Esophagus squamous epithelium (tissue), 5 donors: ENCODE data around the gene SERHL2. TPM values are rescaled to one million over a fixed set of nuclear protein-coding genes. Genes with fewer than 3 reads are reported as not detected.
A peak's percentile ranks its signal among the peaks of the same experiment; 100 is the strongest.

Experiments
- DNase-seq: peaks from one replicate; lab custom pipeline; 2025; lab: John Stamatoyannopoulos, UW
- H3K27ac ChIP-seq, 4 donors: fragments of 200-600 bp; sonication (generic); one replicate each; pipeline ENCODE4 v1.5.1; 2016 to 2019; ENCODE audit warnings: mild to moderate bottlenecking in 1 of 4
- H3K27me3 ChIP-seq, 4 donors: fragments of 200-600 bp; sonication (generic); 1 replicate in 3 of 4; 2 replicates in 1 of 4; pipeline versions ENCODE4 v1.5.1 to v1.6.0; 2017 to 2021; ENCODE audit warnings: antibody characterized with exemption in 1 of 4
- H3K36me3 ChIP-seq, 3 donors: fragments of 200-600 bp; sonication (generic); one replicate each; pipeline ENCODE4 v1.5.1; 2016 to 2019
- H3K4me1 ChIP-seq, 3 donors: fragments of 200-600 bp; sonication (generic); one replicate each; pipeline ENCODE4 v1.5.1; 2017 to 2019
- H3K4me3 ChIP-seq, 4 donors: fragments of 200-600 bp; sonication (generic); 1 replicate in 3 of 4; 2 replicates in 1 of 4; pipeline ENCODE4 v1.5.1; 2016 to 2019; ENCODE audit warnings: mild to moderate bottlenecking in 2 of 4, moderate library complexity in 1 of 4
- H3K9me3 ChIP-seq, 3 donors: fragments of 200-600 bp; sonication (generic); one replicate each; pipeline ENCODE4 v1.5.1; 2016 to 2019
- POLR2A ChIP-seq, 4 donors: fragments of 450-650 bp; IDR thresholded peaks; one replicate each; pipeline ENCODE4 v1.6.1; 2017; ENCODE audit warnings: antibody characterized with exemption in 4 of 4, mild to moderate bottlenecking in 4 of 4, moderate library complexity in 3 of 4
- WGBS, 2 donors: methylation state at CpG; one replicate each; pipeline ENCODE4 v1.1.5; 2018; 5-methylcytosine and 5-hydroxymethylcytosine counted together
- intact Hi-C: fragments of 100-400 bp; cut with DNase I; formaldehyde crosslinking; loops from one replicate; pipeline ENCODE4 v1.15.0; 2022
- total RNA-seq, 4 donors: library from RNA; depleted of rRNA; stranded (reverse); fragments of >200 nt; gene quantifications; one replicate each; pipeline ENCODE4 v1.1.0, GENCODE V29; 2016
- TF ChIP-seq, protein P1 (sequence below), 6 experiments: fragments of 450-650 bp in 4 of 6; fragments of 200-600 bp in 2 of 6; sonication (generic) in 2 of 6; IDR thresholded peaks; one replicate each; pipeline ENCODE4 v1.5.1; 2016 to 2019; ENCODE audit warnings: antibody characterized with exemption in 6 of 6, mild to moderate bottlenecking in 4 of 6, moderate library complexity in 4 of 6
- donor health status: DM: yes; HTN: yes; CAD: no.

Gene SERHL2
- total RNA-seq, 4 donors from 2014 or later, result 2.1 to 5.1 (median 3.6) TPM

- 43 to 54% methylated on average over 3 to 5 of the region's 5 CpGs for WGBS, 2 donors
Observed at GRCh38 chr22:42610186-42610585, 56.4 kb downstream of the SERHL2 start.

DNA sequence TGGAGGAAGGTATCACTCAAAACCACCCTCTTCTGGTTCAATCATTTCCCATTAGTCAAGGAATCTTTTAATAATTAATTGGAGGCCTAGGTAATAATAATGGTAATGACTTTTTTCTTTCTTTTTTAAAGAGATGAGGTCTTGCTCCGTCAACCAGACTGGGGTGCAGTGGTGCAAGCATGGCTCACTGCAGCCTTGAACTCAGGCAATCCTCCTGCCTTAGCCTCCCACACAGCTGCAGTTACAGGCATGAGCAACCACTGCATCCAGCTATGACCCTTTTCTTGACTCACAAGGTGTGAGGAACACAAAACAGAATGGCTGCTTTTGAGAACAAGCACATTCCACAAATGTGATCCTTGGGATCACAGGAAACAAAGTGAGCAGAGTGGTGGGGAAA lies 57.3 kb downstream of the SERHL2 start:
- Histone ChIP-seq H3K9me3 (no peaks in the 10 kb centered on the region), H3K4me3 (no peak overlapping the region), H3K4me1 (peaks cover 43 to 90% (median 61%) of the 10 kb centered on the region in 3 donors), H3K36me3 (peaks cover 0 to 36% (median 0%) of the 10 kb centered on the region in 3 donors), H3K27me3 (no peaks in the 10 kb centered on the region), H3K27ac (peak overlapping the region in 3 of 4 donors; percentile 57 to 89 (median 83))
- intact Hi-C loops, result no loop called here
- no peak for TF ChIP-seq POLR2A (IDR thresholded peaks at IDR 0.05)
- TF ChIP-seq, protein P1, sequence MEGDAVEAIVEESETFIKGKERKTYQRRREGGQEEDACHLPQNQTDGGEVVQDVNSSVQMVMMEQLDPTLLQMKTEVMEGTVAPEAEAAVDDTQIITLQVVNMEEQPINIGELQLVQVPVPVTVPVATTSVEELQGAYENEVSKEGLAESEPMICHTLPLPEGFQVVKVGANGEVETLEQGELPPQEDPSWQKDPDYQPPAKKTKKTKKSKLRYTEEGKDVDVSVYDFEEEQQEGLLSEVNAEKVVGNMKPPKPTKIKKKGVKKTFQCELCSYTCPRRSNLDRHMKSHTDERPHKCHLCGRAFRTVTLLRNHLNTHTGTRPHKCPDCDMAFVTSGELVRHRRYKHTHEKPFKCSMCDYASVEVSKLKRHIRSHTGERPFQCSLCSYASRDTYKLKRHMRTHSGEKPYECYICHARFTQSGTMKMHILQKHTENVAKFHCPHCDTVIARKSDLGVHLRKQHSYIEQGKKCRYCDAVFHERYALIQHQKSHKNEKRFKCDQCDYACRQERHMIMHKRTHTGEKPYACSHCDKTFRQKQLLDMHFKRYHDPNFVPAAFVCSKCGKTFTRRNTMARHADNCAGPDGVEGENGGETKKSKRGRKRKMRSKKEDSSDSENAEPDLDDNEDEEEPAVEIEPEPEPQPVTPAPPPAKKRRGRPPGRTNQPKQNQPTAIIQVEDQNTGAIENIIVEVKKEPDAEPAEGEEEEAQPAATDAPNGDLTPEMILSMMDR (IDR thresholded peaks at IDR 0.05), result no peak
- DNase-seq, result no peak
- WGBS, 2 donors, result 82 to 100% methylated on average over 1 of the region's 1 CpG

More at GRCh38 chr22:42610186-42610585, 56.4 kb downstream of the SERHL2 start:
- peaks cover 43 to 88% (median 59%) of the 10 kb centered on the region in 3 donors for H3K4me1 ChIP-seq
- intact Hi-C loops, result no loop called here
- H3K4me3 ChIP-seq, result no peak overlapping the region
- TF ChIP-seq, protein P1 (IDR thresholded peaks at IDR 0.05), result no peak
- no peak for TF ChIP-seq POLR2A (IDR thresholded peaks at IDR 0.05)
- no peaks in the 10 kb centered on the region for H3K27me3 ChIP-seq
- peak overlapping the region; percentile 81 to 89 (median 84) for H3K27ac ChIP-seq
- H3K9me3 ChIP-seq, result no peaks in the 10 kb centered on the region
- DNase-seq, result no peak
- H3K36me3 ChIP-seq, result peaks cover 0 to 45% (median 0%) of the 10 kb centered on the region in 3 donors

- peak overlapping the region in 2 of 4 donors; percentile 91 to 94 for H3K4me3 ChIP-seq
- intact Hi-C loops, result no loop called here
- H3K27ac ChIP-seq, result peak overlapping the region in 2 of 4 donors; percentile 98
- no peaks in the 10 kb centered on the region for H3K9me3 ChIP-seq
- 42 to 62% methylated on average over 10 to 11 of the region's 11 CpGs for WGBS, 2 donors
- H3K36me3 ChIP-seq, result peaks cover 0 to 31% (median 0%) of the 10 kb centered on the region in 3 donors
- no peak for TF ChIP-seq POLR2A (IDR thresholded peaks at IDR 0.05)
- TF ChIP-seq, protein P1 (IDR thresholded peaks at IDR 0.05), result no peak
- no peaks in the 10 kb centered on the region for H3K27me3 ChIP-seq
- peaks cover 43 to 90% (median 55%) of the 10 kb centered on the region in 3 donors for H3K4me1 ChIP-seq
- DNase-seq, result no peak
Observed at GRCh38 chr22:42612336-42612735, 58.6 kb downstream of the SERHL2 start.

- H3K27ac ChIP-seq, result peak overlapping the region; percentile 98 to 99 (median 98)
- H3K4me3 ChIP-seq, result peak overlapping the region; percentile 91 to 95 (median 93)
- intact Hi-C loops, result no loop called here
- H3K4me1 ChIP-seq, result peaks cover 36 to 81% (median 48%) of the 10 kb centered on the region in 3 donors
- H3K27me3 ChIP-seq, result no peaks in the 10 kb centered on the region
- H3K36me3 ChIP-seq, result peaks cover 0 to 20% (median 0%) of the 10 kb centered on the region in 3 donors
- WGBS, 2 donors, result 0 to 2% methylated on average over 4 to 10 of the region's 10 CpGs
- no peaks in the 10 kb centered on the region for H3K9me3 ChIP-seq
- no peak for DNase-seq
- TF ChIP-seq, protein P1 (IDR thresholded peaks at IDR 0.05), result no peak
- no peak for TF ChIP-seq POLR2A (IDR thresholded peaks at IDR 0.05)
Observed at GRCh38 chr22:42613872-42614301, 60.1 kb downstream of the SERHL2 start.

- intact Hi-C loops, result no loop called here
- Histone ChIP-seq H3K4me1 (peaks cover 30 to 75% (median 41%) of the 10 kb centered on the region in 3 donors), H3K36me3 (peaks cover 5 to 26% (median 6%) of the 10 kb centered on the region in 3 donors), H3K27ac (peak within 1 kb of the TSS; percentile 98 to 99 (median 98)), H3K4me3 (peak within 1 kb of the TSS; percentile 91 to 95 (median 93)), H3K9me3 (no peaks in the 10 kb centered on the region), H3K27me3 (no peaks in the 10 kb centered on the region)
- DNase-seq, result peak; percentile 95
- 0% methylated on average over 13 to 35 of the region's 85 CpGs for WGBS, 2 donors
- TF ChIP-seq POLR2A (IDR thresholded peaks at IDR 0.05), result peak in 2 of 4 donors; percentile 67 to 88
- TF ChIP-seq, protein P1 (IDR thresholded peaks at IDR 0.05), result peak in 5 of 6 experiments; percentile 16 to 69 (median 33)
Observed at GRCh38 chr22:42614312-42615091, 60.7 kb downstream of the SERHL2 start, which contains the start of gene POLDIP3. Gene POLDIP3 (minus strand): TSS chr22:42614883. CDS start chr22:42614857, 26 bp downstream.
